SJSA1 (cell line): ENCODE measurements around the gene TSC2. TPM values are rescaled to one million over a fixed set of nuclear protein-coding genes. Genes with fewer than 3 reads are reported as not detected.
"Not testable (repeated sequence)": the region's sequence is repeated elsewhere in the genome, so short reads cannot be mapped to it uniquely, and the experiment has no call there.

Source experiments
- DNase-seq, 2 experiments: peaks; one replicate each; pipeline ENCODE4 v3.0.0-alpha.2; 2015 to 2020; ENCODE audit warnings: low spot score in 2 of 2, low read depth in 1 of 2
- H3K27ac ChIP-seq: fragments of 250-450 bp; sonication (Bioruptor Pico); 2 replicates; pipeline ENCODE4 v1.5.1; 2020; ENCODE audit warnings: mild to moderate bottlenecking, moderate library complexity
- H3K27me3 ChIP-seq: fragments of 250-450 bp; sonication (Bioruptor Pico); replicated peaks from 2 replicates; pipeline ENCODE4 v1.5.1; 2020; ENCODE audit warnings: mild to moderate bottlenecking, moderate library complexity
- H3K36me3 ChIP-seq: fragments of 250-450 bp; sonication (Bioruptor Pico); 2 replicates; pipeline ENCODE4 v1.5.1; 2020; ENCODE audit warnings: mild to moderate bottlenecking
- H3K4me1 ChIP-seq: fragments of 250-450 bp; sonication (Bioruptor Pico); replicated peaks from 2 replicates; pipeline ENCODE4 v1.6.1; 2021; ENCODE audit warnings: mild to moderate bottlenecking
- H3K4me3 ChIP-seq: fragments of 250-450 bp; sonication (Bioruptor Pico); 2 replicates; pipeline ENCODE4 v1.5.1; 2020; ENCODE audit warnings: mild to moderate bottlenecking
- H3K9me3 ChIP-seq: fragments of 250-450 bp; sonication (Bioruptor Pico); replicated peaks from 2 replicates; pipeline ENCODE4 v1.5.1; 2020; ENCODE audit warnings: mild to moderate bottlenecking
- total RNA-seq: library from RNA; depleted of rRNA; stranded (reverse); fragments of >200 nt; shearing (Covaris generic); gene quantifications from 2 replicates; pipeline ENCODE4 v1.2.3, GENCODE V29; 2014

Gene TSC2
- total RNA-seq, 1 experiment from 2014 or later, result 36.9 TPM

GRCh38 chr16:2090481-2090776 lies 42.6 kb downstream of the TSC2 start:
- H3K36me3 ChIP-seq, result peaks cover 96% of the 10 kb centered on the region

GRCh38 chr16:2090777-2091546 lies 43.2 kb downstream of the TSC2 start:
- Histone ChIP-seq H3K27ac (no peak overlapping the region), H3K4me1 (peaks cover 7% of the 10 kb centered on the region), H3K9me3 (no peaks in the 10 kb centered on the region), H3K4me3 (no peak overlapping the region), H3K36me3 (peaks cover 96% of the 10 kb centered on the region), H3K27me3 (no peaks in the 10 kb centered on the region)
- no peak for DNase-seq

More at GRCh38 chr16:2090481-2090776, 42.6 kb downstream of the TSC2 start:
- Histone ChIP-seq H3K4me1 (peaks cover 2% of the 10 kb centered on the region), H3K9me3 (no peaks in the 10 kb centered on the region), H3K4me3 (no peak overlapping the region), H3K27me3 (no peaks in the 10 kb centered on the region), H3K27ac (no peak overlapping the region)
- no peak for DNase-seq

- H3K4me1 ChIP-seq, result peaks cover 9% of the 10 kb centered on the region
- H3K36me3 ChIP-seq, result peaks cover 96% of the 10 kb centered on the region
- no peak overlapping the region for H3K4me3 ChIP-seq
Observed at GRCh38 chr16:2091547-2092255, 43.9 kb downstream of the TSC2 start.

GRCh38 chr16:2092256-2092620 lies 44.5 kb downstream of the TSC2 start:
- no peak overlapping the region for H3K4me3 ChIP-seq
- H3K27ac ChIP-seq, result no peak overlapping the region
- no peaks in the 10 kb centered on the region for H3K9me3 ChIP-seq
- H3K27me3 ChIP-seq, result no peaks in the 10 kb centered on the region
- H3K36me3 ChIP-seq, result peaks cover 95% of the 10 kb centered on the region
- no peak for DNase-seq
- peaks cover 9% of the 10 kb centered on the region for H3K4me1 ChIP-seq

More at GRCh38 chr16:2091547-2092255, 43.9 kb downstream of the TSC2 start:
- Histone ChIP-seq H3K27me3 (no peaks in the 10 kb centered on the region), H3K27ac (no peak overlapping the region), H3K9me3 (no peaks in the 10 kb centered on the region)
- no peak for DNase-seq

- no peak for DNase-seq
- H3K9me3 ChIP-seq, result no peaks in the 10 kb centered on the region
- no peak overlapping the region for H3K4me3 ChIP-seq
- no peak overlapping the region for H3K27ac ChIP-seq
- H3K36me3 ChIP-seq, result peaks cover 92% of the 10 kb centered on the region
- peaks cover 9% of the 10 kb centered on the region for H3K4me1 ChIP-seq
- H3K27me3 ChIP-seq, result no peaks in the 10 kb centered on the region
Observed at GRCh38 chr16:2092866-2093265, 45.1 kb downstream of the TSC2 start.

- H3K36me3 ChIP-seq, result peaks cover 83% of the 10 kb centered on the region
- DNase-seq, result no peak
- H3K9me3 ChIP-seq, result no peaks in the 10 kb centered on the region
- no peak overlapping the region for H3K4me3 ChIP-seq
- peaks cover 9% of the 10 kb centered on the region for H3K4me1 ChIP-seq
- H3K27ac ChIP-seq, result no peak overlapping the region
- no peaks in the 10 kb centered on the region for H3K27me3 ChIP-seq
Observed at GRCh38 chr16:2093793-2094192, 46.0 kb downstream of the TSC2 start.

GRCh38 chr16:2095315-2095853 lies 47.6 kb downstream of the TSC2 start:
- Histone ChIP-seq H3K4me3 (no peak overlapping the region), H3K27me3 (no peaks in the 10 kb centered on the region), H3K4me1 (peaks cover 9% of the 10 kb centered on the region), H3K27ac (peak overlapping the region; percentile 3; the same call in 1 of the 2 replicates), H3K36me3 (peaks cover 67% of the 10 kb centered on the region), H3K9me3 (no peaks in the 10 kb centered on the region)
- no peak for DNase-seq

- Histone ChIP-seq H3K36me3 (peaks cover 61% of the 10 kb centered on the region), H3K4me3 (no peak overlapping the region), H3K4me1 (peaks cover 9% of the 10 kb centered on the region), H3K9me3 (no peaks in the 10 kb centered on the region), H3K27ac (no peak overlapping the region), H3K27me3 (no peaks in the 10 kb centered on the region)
- DNase-seq, result no peak
Observed at GRCh38 chr16:2095918-2096582, 48.3 kb downstream of the TSC2 start.

- H3K4me3 ChIP-seq, result no peak overlapping the region
- peaks cover 9% of the 10 kb centered on the region for H3K4me1 ChIP-seq
- H3K27me3 ChIP-seq, result no peaks in the 10 kb centered on the region
- peaks cover 57% of the 10 kb centered on the region for H3K36me3 ChIP-seq
- no peaks in the 10 kb centered on the region for H3K9me3 ChIP-seq
- H3K27ac ChIP-seq, result no peak overlapping the region
- no peak for DNase-seq
Observed at GRCh38 chr16:2096853-2097595, 49.2 kb downstream of the TSC2 start.

GRCh38 chr16:2097689-2098088 lies 49.9 kb downstream of the TSC2 start:
- not testable (repeated sequence) for H3K4me3 ChIP-seq, DNase-seq, H3K27me3 ChIP-seq, H3K27ac ChIP-seq, H3K4me1 ChIP-seq, H3K9me3 ChIP-seq
- peaks cover 51% of the 10 kb centered on the region for H3K36me3 ChIP-seq

- not testable (repeated sequence) for H3K27me3 ChIP-seq, H3K4me1 ChIP-seq, H3K27ac ChIP-seq, H3K9me3 ChIP-seq, H3K4me3 ChIP-seq, DNase-seq
- H3K36me3 ChIP-seq, result peaks cover 12% of the 10 kb centered on the region
Observed at GRCh38 chr16:2101581-2101980, 53.8 kb downstream of the TSC2 start.

GRCh38 chr16:2102471-2102870 lies 54.7 kb downstream of the TSC2 start:
- peaks cover 7% of the 10 kb centered on the region; the same call in 1 of the 2 replicates for H3K36me3 ChIP-seq
- DNase-seq, result no peak
- no peaks in the 10 kb centered on the region for H3K27me3 ChIP-seq
- H3K9me3 ChIP-seq, result no peaks in the 10 kb centered on the region
- no peaks in the 10 kb centered on the region for H3K4me1 ChIP-seq
- H3K4me3 ChIP-seq, result no peak overlapping the region
- no peak overlapping the region for H3K27ac ChIP-seq

GRCh38 chr16:2104464-2104863 lies 56.7 kb downstream of the TSC2 start:
- not testable (repeated sequence) for DNase-seq, H3K27ac ChIP-seq, H3K27me3 ChIP-seq, H3K4me1 ChIP-seq, H3K9me3 ChIP-seq, H3K4me3 ChIP-seq
- H3K36me3 ChIP-seq, result peaks cover 12% of the 10 kb centered on the region
